Germinal center (tissue), 1 donor: ENCODE measurements around the gene TTLL6.

Source experiments
- DNase-seq: peaks from one replicate; pipeline ENCODE4 v3.0.0; 2012; ENCODE audit warnings: mixed read lengths, low spot score

The TTLL6 gene

GRCh38 chr17:48759288-48759687, 57.7 kb downstream of the TTLL6 start:
- no peak for DNase-seq

GRCh38 chr17:48757524-48757961, 59.5 kb downstream of the TTLL6 start:
- no peak for DNase-seq

GRCh38 chr17:48756830-48757251, 60.2 kb downstream of the TTLL6 start:
- no peak for DNase-seq

GRCh38 chr17:48755356-48755755, 61.7 kb downstream of the TTLL6 start:
- DNase-seq = no peak

- DNase-seq = no peak
These were observed 62.3 kb downstream of the TTLL6 start for GRCh38 chr17:48754500-48755261.

- DNase-seq = no peak
These were observed 63.1 kb downstream of the TTLL6 start for GRCh38 chr17:48753794-48754499.

- DNase-seq = no peak
These were observed 64.4 kb downstream of the TTLL6 start for GRCh38 chr17:48752399-48753288.

- DNase-seq = no peak
These were observed 65.2 kb downstream of the TTLL6 start for GRCh38 chr17:48751733-48752398.

GRCh38 chr17:48751172-48751571, 65.9 kb downstream of the TTLL6 start:
- no peak for DNase-seq

GRCh38 chr17:48749621-48750553, 67.1 kb downstream of the TTLL6 start:
- no peak for DNase-seq

GRCh38 chr17:48748718-48749566, 68.1 kb downstream of the TTLL6 start:
- no peak for DNase-seq

- DNase-seq = no peak
These were observed 69.3 kb downstream of the TTLL6 start for GRCh38 chr17:48747445-48748363.

GRCh38 chr17:48746916-48747444, 70.0 kb downstream of the TTLL6 start:
- DNase-seq = no peak

GRCh38 chr17:48745381-48746275, 71.4 kb downstream of the TTLL6 start:
- no peak for DNase-seq

- no peak for DNase-seq
These were observed 76.5 kb downstream of the TTLL6 start for GRCh38 chr17:48740537-48740936.

- no peak for DNase-seq
These were observed 78.1 kb downstream of the TTLL6 start for GRCh38 chr17:48738803-48739526.

- DNase-seq = no peak
These were observed 78.6 kb downstream of the TTLL6 start for GRCh38 chr17:48738424-48738802.
